Common myeloid progenitor, CD34-positive (primary cell): ENCODE measurements around the gene NUP58.
"Not testable (repeated sequence)": the region's sequence is repeated elsewhere in the genome, so short reads cannot be mapped to it uniquely, and the experiment has no call there.

Experiments used
- CTCF ChIA-PET: fragments of 350-600 bp; sonication (Branson Sonifier 250); formaldehyde crosslinking; loops from one replicate; lab custom pipeline; 2021; ENCODE audit warnings: antibody characterized with exemption; lab: Charles Lee
- POLR2A ChIA-PET: fragments of 350-600 bp; sonication (Branson Sonifier 250); formaldehyde crosslinking; loops from one replicate; lab custom pipeline; 2021; ENCODE audit warnings: antibody characterized with exemption; lab: Charles Lee
- DNase-seq, 3 donors: peaks; one replicate each; pipeline versions ENCODE4 v3.0.0 to v3.0.0-alpha.2; 2013
- H3K27ac ChIP-seq, 2 experiments: 1 replicate in 1 of 2; 2 replicates in 1 of 2; pipeline ENCODE4 v1.7.0; 2013; ENCODE audit warnings: inconsistent platforms in 2 of 2, low read length in 2 of 2, mild to moderate bottlenecking in 2 of 2, low read depth in 1 of 2, moderate library complexity in 1 of 2; ENCODE audit not compliant: severe bottlenecking in 2 of 2, insufficient read depth in 1 of 2, poor library complexity in 1 of 2
- H3K27me3 ChIP-seq, 5 experiments: replicated peaks in 2 of 5; 1 replicate in 3 of 5; 2 replicates in 2 of 5; pipeline versions ENCODE4 v1.6.1 to v1.7.0; 2013; ENCODE audit warnings: low read length in 4 of 5, mild to moderate bottlenecking in 2 of 5, moderate library complexity in 2 of 5, inconsistent platforms in 1 of 5; ENCODE audit not compliant: insufficient read depth in 5 of 5, control insufficient read depth in 4 of 5
- H3K36me3 ChIP-seq, 4 experiments: 1 replicate in 2 of 4; 2 replicates in 2 of 4; pipeline versions ENCODE4 v1.6.1 to v1.7.0; 2013; ENCODE audit warnings: low read length in 3 of 4, control low read depth in 1 of 4, mild to moderate bottlenecking in 1 of 4; ENCODE audit not compliant: control insufficient read depth in 4 of 4, insufficient read depth in 4 of 4
- H3K4me1 ChIP-seq, 4 experiments: 1 replicate in 3 of 4; 2 replicates in 1 of 4; pipeline versions ENCODE4 v1.6.1 to v1.7.1; 2013; ENCODE audit warnings: low read length in 3 of 4, mild to moderate bottlenecking in 3 of 4, control low read depth in 1 of 4, inconsistent platforms in 1 of 4, moderate library complexity in 1 of 4; ENCODE audit not compliant: control insufficient read depth in 4 of 4, insufficient read depth in 4 of 4; ENCODE audit errors: control extremely low read depth in 1 of 4
- H3K4me3 ChIP-seq, 7 experiments: 1 replicate in 4 of 7; 2 replicates in 3 of 7; pipeline versions ENCODE4 v1.5.1 to v1.7.0; 2013; ENCODE audit warnings: mild to moderate bottlenecking in 7 of 7, low read length in 6 of 7, moderate library complexity in 6 of 7, inconsistent platforms in 2 of 7, low read depth in 2 of 7, control low read depth in 1 of 7; ENCODE audit not compliant: insufficient read depth in 4 of 7, control insufficient read depth in 1 of 7; ENCODE audit errors: extremely low read depth in 1 of 7
- H3K9me3 ChIP-seq, 5 experiments: 1 replicate in 4 of 5; 2 replicates in 1 of 5; pipeline versions ENCODE4 v1.6.1 to v1.7.1; 2013; ENCODE audit warnings: low read length in 4 of 5, mild to moderate bottlenecking in 2 of 5, inconsistent platforms in 1 of 5, low read depth in 1 of 5, moderate library complexity in 1 of 5; ENCODE audit not compliant: control insufficient read depth in 4 of 5, insufficient read depth in 2 of 5; ENCODE audit errors: control extremely low read depth in 1 of 5
- WGBS: methylation state at CpG from one replicate; pipeline ENCODE4 v1.1.5; 2013; ENCODE audit not compliant: insufficient coverage; 5-methylcytosine and 5-hydroxymethylcytosine counted together

The NUP58 gene

DNA sequence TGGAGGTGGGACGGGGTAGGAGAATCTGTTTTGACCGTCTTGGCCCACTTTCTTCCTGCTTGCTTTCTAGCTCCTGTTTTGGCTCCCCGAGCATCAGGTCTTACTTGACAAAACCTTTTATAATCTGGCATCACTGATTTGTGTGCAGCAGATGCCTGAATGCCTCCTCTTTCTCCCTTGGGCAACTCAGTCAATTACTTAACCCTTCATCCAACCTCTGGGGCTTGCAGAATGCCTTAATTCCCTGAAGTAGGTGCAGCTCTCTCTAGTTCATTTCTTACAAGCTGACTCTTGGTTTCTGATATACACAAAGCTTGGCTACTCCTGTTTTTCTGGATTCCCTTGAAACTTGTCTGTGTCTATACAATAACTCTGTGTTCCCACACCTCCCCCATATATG lies 5.7 kb upstream of the NUP58 start:
- Histone ChIP-seq H3K36me3 (no peaks in the 10 kb centered on the region), H3K27ac (no peak overlapping the region), H3K9me3 (no peaks in the 10 kb centered on the region), H3K4me3 (no peak overlapping the region), H3K4me1 (peaks cover 0 to 11% (median 5%) of the 10 kb centered on the region in 4 experiments), H3K27me3 (peaks cover 0 to 7% (median 6%) of the 10 kb centered on the region in 5 experiments)
- 86% methylated on average over 3 of the region's 3 CpGs for WGBS
- no peak for DNase-seq
- ChIA-PET POLR2A (no interaction called here), CTCF (interaction anchor here (0.6 to 1.8 kb wide), 2 partner anchors 9 to 707 kb away, joined by 4 to 9 read pairs; partner anchors contain the start of gene MTMR6)

DNA sequence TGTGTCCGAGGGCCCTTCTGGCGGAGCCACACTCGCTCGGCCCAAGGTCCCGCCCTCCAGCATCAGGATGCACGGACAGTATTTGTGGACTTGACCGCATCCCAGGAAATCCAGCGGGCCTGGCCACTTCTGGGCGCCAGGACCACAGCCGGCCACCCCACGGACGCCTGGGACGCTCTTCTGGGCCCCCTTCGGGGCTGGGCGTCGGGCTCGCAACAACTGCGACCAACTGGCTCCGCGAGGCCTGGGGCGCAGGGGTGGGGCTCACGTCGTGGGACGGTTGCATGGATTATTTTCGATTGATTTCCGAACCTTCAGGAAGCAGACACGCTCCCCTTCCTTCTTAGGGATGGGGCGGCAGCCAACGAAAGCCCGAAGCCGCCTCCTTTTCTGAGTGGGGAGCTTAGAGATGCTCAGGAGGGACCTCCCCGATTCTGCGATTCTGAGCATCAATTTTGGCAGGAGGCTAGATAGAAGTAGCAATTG lies 521 bp upstream of the NUP58 start:
- peak in 1 of 3 donors; percentile 10 for DNase-seq
- WGBS: 36% methylated on average over 29 of the region's 33 CpGs
- H3K27ac ChIP-seq: peak overlapping the region; percentile 93 to 96
- ChIA-PET POLR2A (interaction anchor here (0.6 kb wide), 2 partner anchors 14 to 21 kb away, joined by 3 read pairs; no protein-coding TSS in a partner anchor), CTCF (no interaction called here)
- H3K9me3 ChIP-seq: no peaks in the 10 kb centered on the region
- peaks cover 0 to 23% (median 4%) of the 10 kb centered on the region in 4 experiments for H3K36me3 ChIP-seq
- peaks cover 0 to 7% (median 2%) of the 10 kb centered on the region in 5 experiments for H3K27me3 ChIP-seq
- H3K4me3 ChIP-seq: peak overlapping the region; percentile 1 to 95 (median 91)
- H3K4me1 ChIP-seq: peaks cover 9 to 21% (median 15%) of the 10 kb centered on the region in 4 experiments

DNA sequence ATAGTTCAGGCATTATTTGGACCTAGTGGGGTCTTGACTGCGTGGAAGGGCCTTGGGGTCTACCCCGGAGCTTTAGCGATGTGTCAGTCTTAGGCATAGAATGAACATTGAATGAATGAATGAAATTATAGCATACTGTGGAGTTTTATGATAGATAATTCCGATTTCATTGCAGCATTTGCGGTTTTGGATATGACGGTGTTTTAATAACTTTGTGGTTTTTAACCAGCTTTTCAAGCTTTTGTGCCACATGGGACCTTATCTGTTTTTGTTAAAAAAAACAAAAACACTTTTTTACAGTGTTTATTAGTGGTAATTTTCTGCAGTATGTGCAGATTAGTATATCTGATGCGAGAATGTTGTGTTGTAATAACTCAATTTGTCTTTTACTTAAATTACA lies 696 bp downstream of the NUP58 start:
- CTCF ChIA-PET: interaction anchor here (1.7 to 4.5 kb wide), 2 partner anchors 9 to 11 kb away, joined by 5 to 15 read pairs; no protein-coding TSS in a partner anchor
- POLR2A ChIA-PET: no interaction called here
- peaks cover 0 to 32% (median 6%) of the 10 kb centered on the region in 4 experiments for H3K36me3 ChIP-seq
- peak overlapping the region; percentile 79 to 95 (median 91) for H3K4me3 ChIP-seq
- H3K4me1 ChIP-seq: peaks cover 9 to 21% (median 15%) of the 10 kb centered on the region in 4 experiments
- H3K27me3 ChIP-seq: peaks cover 0 to 3% (median 0%) of the 10 kb centered on the region in 5 experiments
- WGBS: 4% methylated on average over 3 of the region's 7 CpGs
- DNase-seq: peak in 2 of 3 donors; percentile 40 to 55
- H3K9me3 ChIP-seq: no peaks in the 10 kb centered on the region
- peak overlapping the region; percentile 93 to 96 for H3K27ac ChIP-seq

DNA sequence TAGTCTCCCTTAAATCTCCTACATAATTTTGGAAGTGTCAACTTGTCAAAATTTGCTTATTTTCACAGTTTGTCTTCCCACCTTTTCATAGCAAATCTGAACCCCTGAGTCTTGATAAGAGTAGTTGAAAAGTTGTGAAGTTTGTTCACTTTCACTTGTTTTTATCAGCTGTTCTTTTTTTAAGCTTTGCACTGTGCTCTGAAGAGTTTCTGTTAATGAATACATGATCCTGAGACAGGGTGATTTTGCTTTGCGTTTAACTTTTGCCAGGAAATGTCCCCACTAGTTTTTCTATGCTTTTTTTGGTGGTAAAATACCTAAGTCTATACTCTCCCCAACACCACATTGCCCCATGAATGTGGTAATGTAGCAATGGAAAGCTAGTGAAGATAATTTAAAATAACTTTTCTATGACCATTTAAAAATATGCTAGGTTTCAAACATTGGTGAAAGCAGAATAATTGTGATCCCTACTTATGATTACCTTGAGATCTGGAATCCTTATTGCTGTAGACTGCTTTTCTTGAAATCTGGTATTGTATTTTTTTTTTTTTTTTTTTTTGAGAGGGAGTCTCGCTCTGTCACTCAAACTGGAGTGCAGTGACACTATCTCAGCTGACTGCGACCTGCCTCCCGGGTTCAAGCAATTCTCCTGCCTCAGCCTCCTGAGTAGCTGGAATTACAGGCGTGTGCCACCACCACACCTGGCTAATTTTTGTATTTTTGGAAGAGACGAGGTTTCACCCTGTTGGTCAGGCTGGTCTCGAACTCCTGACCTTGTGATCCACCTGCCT lies 5.4 kb downstream of the NUP58 start:
- Histone ChIP-seq H3K36me3 (peaks cover 12 to 65% (median 27%) of the 10 kb centered on the region in 4 experiments), H3K9me3 (no peaks in the 10 kb centered on the region), H3K27ac (peak overlapping the region in 1 of 2 experiments; percentile 14), H3K4me1 (peaks cover 7 to 13% (median 11%) of the 10 kb centered on the region in 4 experiments), H3K4me3 (no peak overlapping the region), H3K27me3 (no peaks in the 10 kb centered on the region)
- 98% methylated on average over 5 of the region's 7 CpGs for WGBS
- no peak for DNase-seq
- CTCF ChIA-PET: interaction anchor here (1.8 kb wide), 1 partner anchor 19 kb away, joined by 4 read pairs; the partner anchor contains the start of gene MTMR6
- POLR2A ChIA-PET: no interaction called here

DNA sequence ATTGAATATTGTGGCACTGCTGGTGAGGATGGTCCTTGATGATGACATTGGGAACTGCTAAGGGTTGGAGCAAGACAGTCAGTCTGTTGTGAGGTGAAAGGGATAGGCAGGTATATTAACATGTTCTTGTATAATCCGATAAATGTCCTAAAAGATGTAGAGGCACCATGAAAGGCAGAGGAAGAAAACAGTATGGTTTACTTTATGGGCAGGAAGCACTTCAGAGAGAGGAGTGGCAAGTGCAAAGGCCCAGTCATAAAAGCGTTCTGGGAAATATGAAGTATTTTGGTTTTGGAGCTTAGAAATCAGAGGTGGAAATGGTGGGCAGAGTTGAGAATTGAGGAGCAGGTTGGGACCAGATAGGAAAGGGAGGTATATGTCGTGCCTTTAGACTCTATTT lies 9.5 kb downstream of the NUP58 start:
- WGBS: 92% methylated on average over 3 of the region's 3 CpGs

DNA sequence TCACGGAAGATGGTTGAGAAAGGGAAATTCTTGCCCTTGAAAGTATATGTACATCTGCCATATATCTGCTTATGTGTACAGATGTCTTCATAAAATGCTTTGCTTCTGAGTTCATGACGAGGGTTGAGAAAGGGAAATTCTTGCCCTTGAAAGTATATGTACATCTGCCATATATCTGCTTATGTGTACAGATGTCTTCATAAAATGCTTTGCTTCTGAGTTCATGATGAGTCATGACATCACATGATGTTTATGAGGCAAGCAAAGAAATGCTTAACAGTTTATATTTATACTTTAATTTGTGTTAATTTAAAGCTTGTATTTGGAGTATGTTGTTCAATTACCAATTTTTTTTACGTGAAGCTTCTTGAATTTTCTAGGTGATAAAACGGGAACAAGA lies 17.5 kb downstream of the NUP58 start:
- CTCF ChIA-PET: interaction anchor here (1.0 to 1.7 kb wide), 3 partner anchors 8 to 13 kb away, joined by 3 to 6 read pairs (median 4); no protein-coding TSS in a partner anchor
- H3K27me3 ChIP-seq, POLR2A ChIA-PET, H3K4me3 ChIP-seq, H3K9me3 ChIP-seq, H3K4me1 ChIP-seq, H3K27ac ChIP-seq: not testable (repeated sequence)
- WGBS: no CpG with 5 or more reads among the region's 4 CpGs
- peaks cover 15 to 61% (median 43%) of the 10 kb centered on the region in 4 experiments for H3K36me3 ChIP-seq
- DNase-seq: peak in 1 of 3 donors; percentile 16

More for the DNA sequence above, 9.5 kb downstream of the NUP58 start:
- peaks cover 25 to 69% (median 45%) of the 10 kb centered on the region in 4 experiments for H3K36me3 ChIP-seq
- H3K4me1 ChIP-seq: no peaks in the 10 kb centered on the region
- H3K4me3 ChIP-seq: no peak overlapping the region
- CTCF ChIA-PET: interaction anchor here (0.8 to 1.1 kb wide), 3 partner anchors 9 to 11 kb away, joined by 3 to 5 read pairs (median 4); partner anchors contain the start of gene NUP58
- no peaks in the 10 kb centered on the region for H3K9me3 ChIP-seq
- H3K27me3 ChIP-seq: no peaks in the 10 kb centered on the region
- no peak for DNase-seq
- POLR2A ChIA-PET: no interaction called here
- no peak overlapping the region for H3K27ac ChIP-seq
